NCI-H2029 (cell line): ENCODE data around the gene EPC2.
"Not testable (repeated sequence)": the region's sequence is repeated elsewhere in the genome, so short reads cannot be mapped to it uniquely, and the experiment has no call there.

Experiments used
- DNase-seq: peaks from one replicate; lab custom pipeline; 2025; lab: John Stamatoyannopoulos, UW

Gene EPC2

GRCh38 chr2:148640767-148641166, 3.8 kb upstream of the EPC2 start:
- no peak for DNase-seq

- DNase-seq: no peak
These were observed 2.3 kb upstream of the EPC2 start for GRCh38 chr2:148642112-148642744.

- DNase-seq: no peak
These were observed 1.6 kb upstream of the EPC2 start for GRCh38 chr2:148642891-148643416.

GRCh38 chr2:148643421-148643820, 1.1 kb upstream of the EPC2 start:
- no peak for DNase-seq

GRCh38 chr2:148644883-148645538, 460 bp downstream of the EPC2 start:
- DNase-seq: peak; percentile 93

GRCh38 chr2:148645539-148646230, 1.1 kb downstream of the EPC2 start:
- no peak for DNase-seq

- peak; percentile 70 for DNase-seq
These were observed 1.6 kb downstream of the EPC2 start for GRCh38 chr2:148646231-148646559.

- DNase-seq: not testable (repeated sequence)
These were observed 3.2 kb downstream of the EPC2 start for GRCh38 chr2:148647711-148648110.

GRCh38 chr2:148649936-148650335, 5.4 kb downstream of the EPC2 start:
- DNase-seq: no peak

GRCh38 chr2:148650881-148651280, 6.3 kb downstream of the EPC2 start:
- no peak for DNase-seq

- no peak for DNase-seq
These were observed 7.4 kb downstream of the EPC2 start for GRCh38 chr2:148651972-148652371.

GRCh38 chr2:148653437-148653836, 8.9 kb downstream of the EPC2 start:
- DNase-seq: no peak

GRCh38 chr2:148654435-148654834, 9.9 kb downstream of the EPC2 start:
- no peak for DNase-seq

- no peak for DNase-seq
These were observed 12.0 kb downstream of the EPC2 start for GRCh38 chr2:148656516-148656915.

GRCh38 chr2:148658807-148659722, 14.5 kb downstream of the EPC2 start:
- DNase-seq: no peak

- no peak for DNase-seq
These were observed 16.4 kb downstream of the EPC2 start for GRCh38 chr2:148660999-148661398.

GRCh38 chr2:148662332-148662731, 17.8 kb downstream of the EPC2 start:
- not testable (repeated sequence) for DNase-seq

GRCh38 chr2:148664229-148664628, 19.7 kb downstream of the EPC2 start:
- no peak for DNase-seq

- no peak for DNase-seq
These were observed 22.0 kb downstream of the EPC2 start for GRCh38 chr2:148666555-148666954.

GRCh38 chr2:148667113-148667836, 22.7 kb downstream of the EPC2 start:
- DNase-seq: no peak

- DNase-seq: no peak
These were observed 26.2 kb downstream of the EPC2 start for GRCh38 chr2:148670773-148671172.
